Nephron progenitor cell (in vitro differentiated cells): ENCODE results near the gene MMP24.

ENCODE experiments used
- DNase-seq: peaks from one replicate; pipeline ENCODE4 v3.0.0; 2021
- H3K27ac Mint-ChIP-seq: 2 replicates; pipeline ENCODE4 v1.8.0; 2021; ENCODE audit warnings: mild to moderate bottlenecking, moderate library complexity, mixed read lengths
- H3K27me3 Mint-ChIP-seq: 2 replicates; pipeline ENCODE4 v1.8.0; 2021; ENCODE audit warnings: mild to moderate bottlenecking, low read depth, mixed read lengths; ENCODE audit not compliant: poor library complexity
- H3K36me3 Mint-ChIP-seq: 2 replicates; pipeline ENCODE4 v1.8.0; 2021; ENCODE audit warnings: low read depth, mixed read lengths
- H3K4me1 Mint-ChIP-seq: 2 replicates; pipeline ENCODE4 v1.8.0; 2021; ENCODE audit warnings: mixed read lengths
- H3K4me3 Mint-ChIP-seq: 2 replicates; pipeline ENCODE4 v1.8.0; 2021; ENCODE audit warnings: mild to moderate bottlenecking, moderate library complexity, mixed read lengths
- H3K9me3 Mint-ChIP-seq: 2 replicates; pipeline ENCODE4 v1.8.0; 2021; ENCODE audit warnings: mild to moderate bottlenecking, moderate library complexity, mixed read lengths
- CTCF ChIP-seq: fragments of 200-600 bp; sonication (generic); IDR thresholded peaks from 2 replicates; pipeline ENCODE4 v1.5.0; 2021; ENCODE audit warnings: antibody characterized with exemption

The MMP24 gene

GRCh38 chr20:35286899-35287508, 60.5 kb downstream of the MMP24 start:
- H3K9me3 Mint-ChIP-seq = no peaks in the 10 kb centered on the region
- peaks cover 4% of the 10 kb centered on the region for H3K27me3 Mint-ChIP-seq
- H3K36me3 Mint-ChIP-seq = peaks cover 5% of the 10 kb centered on the region
- no peak for TF ChIP-seq CTCF
- peaks cover 28% of the 10 kb centered on the region for H3K4me1 Mint-ChIP-seq
- no peak overlapping the region for H3K4me3 Mint-ChIP-seq
- DNase-seq = no peak
- no peak overlapping the region for H3K27ac Mint-ChIP-seq

GRCh38 chr20:35287509-35288324, 61.2 kb downstream of the MMP24 start:
- Mint-ChIP-seq H3K36me3 (no peaks in the 10 kb centered on the region), H3K4me3 (no peak overlapping the region), H3K27me3 (peaks cover 4% of the 10 kb centered on the region), H3K27ac (no peak overlapping the region), H3K9me3 (no peaks in the 10 kb centered on the region), H3K4me1 (peaks cover 33% of the 10 kb centered on the region)
- no peak for DNase-seq
- TF ChIP-seq CTCF = no peak

- Mint-ChIP-seq H3K4me1 (peaks cover 32% of the 10 kb centered on the region), H3K27ac (no peak overlapping the region), H3K4me3 (no peak overlapping the region), H3K36me3 (no peaks in the 10 kb centered on the region), H3K27me3 (peaks cover 4% of the 10 kb centered on the region), H3K9me3 (no peaks in the 10 kb centered on the region)
- DNase-seq = no peak
- TF ChIP-seq CTCF = no peak
These were observed 62.0 kb downstream of the MMP24 start for GRCh38 chr20:35288325-35289060.

GRCh38 chr20:35290186-35290886, 63.8 kb downstream of the MMP24 start:
- H3K9me3 Mint-ChIP-seq = no peaks in the 10 kb centered on the region
- no peak overlapping the region for H3K4me3 Mint-ChIP-seq
- no peak for DNase-seq
- H3K27me3 Mint-ChIP-seq = peaks cover 4% of the 10 kb centered on the region
- TF ChIP-seq CTCF = no peak
- H3K27ac Mint-ChIP-seq = no peak overlapping the region
- peaks cover 34% of the 10 kb centered on the region for H3K4me1 Mint-ChIP-seq
- no peaks in the 10 kb centered on the region for H3K36me3 Mint-ChIP-seq

GRCh38 chr20:35290887-35291417, 64.5 kb downstream of the MMP24 start:
- H3K9me3 Mint-ChIP-seq = no peaks in the 10 kb centered on the region
- no peak overlapping the region for H3K4me3 Mint-ChIP-seq
- peaks cover 8% of the 10 kb centered on the region for H3K27me3 Mint-ChIP-seq
- no peak for DNase-seq
- no peak for TF ChIP-seq CTCF
- peaks cover 33% of the 10 kb centered on the region for H3K4me1 Mint-ChIP-seq
- H3K27ac Mint-ChIP-seq = no peak overlapping the region
- no peaks in the 10 kb centered on the region for H3K36me3 Mint-ChIP-seq
